SH-SY5Y (cell line): ENCODE data around the gene TADA2B.

Experiments
- GATA2 ChIP-seq: IDR thresholded peaks from 2 replicates; pipeline ENCODE4 v1.6.1; 2011; ENCODE audit warnings: mild to moderate bottlenecking, low read depth, low read length
- GATA3 ChIP-seq: IDR thresholded peaks from 2 replicates; pipeline ENCODE4 v1.6.1; 2011; ENCODE audit warnings: low read depth, mild to moderate bottlenecking, low read length, moderate library complexity

TADA2B gene

GRCh38 chr4:7068883-7069282, 25.7 kb downstream of the TADA2B start:
- TF ChIP-seq GATA3, result no peak
- TF ChIP-seq GATA2, result no peak

GRCh38 chr4:7070729-7071511, 27.7 kb downstream of the TADA2B start:
- no peak for TF ChIP-seq GATA3
- no peak for TF ChIP-seq GATA2

- TF ChIP-seq GATA2 (no peak), GATA3 (no peak)
These were observed 29.9 kb downstream of the TADA2B start for GRCh38 chr4:7073059-7073458.

- TF ChIP-seq GATA3 (no peak), GATA2 (no peak)
These were observed 30.6 kb downstream of the TADA2B start for GRCh38 chr4:7073526-7074390.

GRCh38 chr4:7074426-7074825, 31.3 kb downstream of the TADA2B start:
- TF ChIP-seq GATA3, result no peak
- no peak for TF ChIP-seq GATA2

GRCh38 chr4:7075962-7076695, 33.0 kb downstream of the TADA2B start:
- TF ChIP-seq GATA2 (no peak), GATA3 (no peak)

- TF ChIP-seq GATA2 (no peak), GATA3 (no peak)
These were observed 33.5 kb downstream of the TADA2B start for GRCh38 chr4:7076696-7077082.

- TF ChIP-seq GATA2 (no peak), GATA3 (no peak)
These were observed 34.2 kb downstream of the TADA2B start for GRCh38 chr4:7077371-7077770.

- TF ChIP-seq GATA3, result no peak
- TF ChIP-seq GATA2, result no peak
These were observed 34.9 kb downstream of the TADA2B start for GRCh38 chr4:7078025-7078424.

- TF ChIP-seq GATA2 (no peak), GATA3 (no peak)
These were observed 40.7 kb downstream of the TADA2B start for GRCh38 chr4:7083597-7084563.

GRCh38 chr4:7086384-7086783, 43.2 kb downstream of the TADA2B start:
- no peak for TF ChIP-seq GATA3
- TF ChIP-seq GATA2, result no peak

- no peak for TF ChIP-seq GATA2
- no peak for TF ChIP-seq GATA3
These were observed 43.9 kb downstream of the TADA2B start for GRCh38 chr4:7087036-7087435.

GRCh38 chr4:7089213-7089986, 46.2 kb downstream of the TADA2B start:
- TF ChIP-seq GATA2 (no peak), GATA3 (no peak)
